Neural cell (in vitro differentiated cells): ENCODE measurements around the gene ESYT2. TPM values are rescaled to one million over a fixed set of nuclear protein-coding genes. Genes with fewer than 3 reads are reported as not detected.

Experiments
- H2AFZ ChIP-seq: fragments of 200-600, 300-800 bp; sonication (generic), shearing (Covaris generic); 2 replicates; pipeline ENCODE4 v1.6.0; 2014; ENCODE audit warnings: low read depth, mild to moderate bottlenecking, antibody characterized with exemption, low read length, moderate library complexity
- H3F3A ChIP-seq: fragments of 200-600 bp; shearing (Covaris generic); 2 replicates; pipeline ENCODE4 v1.6.1; 2016; ENCODE audit warnings: mild to moderate bottlenecking, moderate library complexity, mixed read lengths, antibody characterized with exemption, low read length; ENCODE audit not compliant: insufficient read depth, poor library complexity, severe bottlenecking
- H3K27ac ChIP-seq: fragments of 200-600, 300-800 bp; sonication (generic), shearing (Covaris generic); 2 replicates; pipeline ENCODE4 v1.5.1; 2014; ENCODE audit warnings: mild to moderate bottlenecking, low read length, moderate library complexity
- H3K27me3 ChIP-seq: fragments of 300-800, 200-600 bp; sonication (generic), shearing (Covaris generic); 2 replicates; pipeline ENCODE4 v1.6.0; 2014; ENCODE audit warnings: mild to moderate bottlenecking, low read depth, low read length, moderate library complexity; ENCODE audit not compliant: insufficient read depth
- H3K36me3 ChIP-seq: fragments of 300-800, 200-600 bp; sonication (generic), shearing (Covaris generic); 2 replicates; pipeline ENCODE4 v1.5.1; 2014; ENCODE audit warnings: mild to moderate bottlenecking, antibody characterized with exemption, low read length, moderate library complexity; ENCODE audit not compliant: insufficient read depth
- H3K4me2 ChIP-seq: fragments of 300-800, 200-600 bp; sonication (generic), shearing (Covaris generic); 2 replicates; pipeline ENCODE4 v1.6.0; 2014; ENCODE audit warnings: mild to moderate bottlenecking, low read length
- H3K4me3 ChIP-seq: fragments of 300-800, 200-600 bp; sonication (generic), shearing (Covaris generic); 2 replicates; pipeline ENCODE4 v1.5.1; 2014; ENCODE audit warnings: mild to moderate bottlenecking, low read length, moderate library complexity
- H3K79me2 ChIP-seq: fragments of 200-600 bp; shearing (Covaris generic); replicated peaks from 2 replicates; pipeline ENCODE4 v1.6.0; 2014; ENCODE audit warnings: mild to moderate bottlenecking, low read length, moderate library complexity; ENCODE audit not compliant: insufficient read depth
- H3K9ac ChIP-seq: fragments of 300-800, 200-600 bp; sonication (generic), shearing (Covaris generic); 2 replicates; pipeline ENCODE4 v1.6.1; 2016; ENCODE audit warnings: mild to moderate bottlenecking, low read length, mixed read lengths
- H3K9me2 ChIP-seq: fragments of 200-600 bp; shearing (Covaris generic); 2 replicates; pipeline ENCODE4 v1.6.1; 2016; ENCODE audit warnings: mild to moderate bottlenecking, low read length, mixed read lengths; ENCODE audit not compliant: insufficient read depth
- H3K9me3 ChIP-seq: fragments of 200-600, 300-800 bp; sonication (generic), shearing (Covaris generic); 2 replicates; pipeline ENCODE4 v1.6.1; 2016; ENCODE audit warnings: mild to moderate bottlenecking, mixed run types, low read length, moderate library complexity, mixed read lengths
- H4K20me1 ChIP-seq: fragments of 200-600 bp; shearing (Covaris generic); 2 replicates; pipeline ENCODE4 v1.6.1; 2016; ENCODE audit warnings: mild to moderate bottlenecking, mixed run types; ENCODE audit not compliant: insufficient read depth
- CTCF ChIP-seq: fragments of 450-650 bp; IDR thresholded peaks from 2 replicates; pipeline ENCODE4 v1.5.1; 2014; ENCODE audit warnings: antibody characterized with exemption, mild to moderate bottlenecking, moderate library complexity; ENCODE audit not compliant: poor library complexity, severe bottlenecking
- EP300 ChIP-seq: fragments of 450-650 bp; conservative IDR thresholded peaks from 2 replicates; pipeline ENCODE4 v1.6.1; 2014; ENCODE audit warnings: antibody characterized with exemption, mild to moderate bottlenecking, moderate library complexity; ENCODE audit not compliant: poor library complexity, severe bottlenecking
- EZH2 ChIP-seq: fragments of 200-600, 300-800 bp; shearing (Covaris generic), sonication (generic); IDR thresholded peaks from 2 replicates; pipeline ENCODE4 v1.6.1; 2014; ENCODE audit warnings: antibody characterized with exemption, low read length, borderline replicate concordance, mild to moderate bottlenecking; ENCODE audit not compliant: insufficient read depth, poor library complexity, severe bottlenecking
- MXI1 ChIP-seq: fragments of 450-650 bp; conservative IDR thresholded peaks from 2 replicates; pipeline ENCODE4 v1.6.1; 2014; ENCODE audit warnings: antibody characterized with exemption, mild to moderate bottlenecking; ENCODE audit not compliant: poor library complexity, severe bottlenecking
- POLR2AphosphoS5 ChIP-seq: IDR thresholded peaks from 2 replicates; pipeline ENCODE4 v1.6.1; 2012
- RAD21 ChIP-seq: fragments of 450-650 bp; conservative IDR thresholded peaks from 2 replicates; pipeline ENCODE4 v1.6.1; 2014; ENCODE audit warnings: antibody characterized with exemption, mild to moderate bottlenecking, moderate library complexity
- REST ChIP-seq: IDR thresholded peaks from 2 replicates; pipeline ENCODE4 v1.6.1; 2012; ENCODE audit warnings: borderline replicate concordance
- SMC3 ChIP-seq: fragments of 450-650 bp; conservative IDR thresholded peaks from 2 replicates; pipeline ENCODE4 v1.6.1; 2014; ENCODE audit warnings: antibody characterized with exemption, mild to moderate bottlenecking, moderate library complexity; ENCODE audit not compliant: poor library complexity
- TAF1 ChIP-seq: IDR thresholded peaks from 2 replicates; pipeline ENCODE4 v1.6.1; 2012; ENCODE audit warnings: low read depth
- polyA plus RNA-seq: library from polyadenylated mRNA; depleted of rRNA; stranded (reverse); fragments of >200 nt; gene quantifications from 2 replicates; pipeline ENCODE4 v1.2.3, GENCODE V29; 2014

ESYT2 gene
- polyA plus RNA-seq, 1 donor from 2014 or later = 23.8 TPM

GRCh38 chr7:158827411-158828132 is 1.7 kb downstream of the ESYT2 start:
- TF ChIP-seq EZH2 (no peak), SMC3 (no peak), REST (no peak), TAF1 (no peak), RAD21 (no peak), CTCF (no peak), POLR2AphosphoS5 (no peak), MXI1 (no peak), EP300 (no peak)
- Histone ChIP-seq H3K9me2 (no peaks in the 10 kb centered on the region), H3K9ac (peak overlapping the region; percentile 85), H3K9me3 (no peaks in the 10 kb centered on the region), H3K27ac (peak overlapping the region; percentile 81), H2AFZ (no peak overlapping the region), H3K4me3 (peak overlapping the region; percentile 95), H3K79me2 (peaks cover 38% of the 10 kb centered on the region), H3K36me3 (no peaks in the 10 kb centered on the region), H3K27me3 (no peaks in the 10 kb centered on the region), H3K4me2 (peak overlapping the region; percentile 69), H4K20me1 (no peaks in the 10 kb centered on the region), H3F3A (peaks cover 3% of the 10 kb centered on the region)

- no peaks in the 10 kb centered on the region for H3K9me2 ChIP-seq
Observed at GRCh38 chr7:158825628-158826289, 3.5 kb downstream of the ESYT2 start.

More at GRCh38 chr7:158825628-158826289, 3.5 kb downstream of the ESYT2 start:
- Histone ChIP-seq H3K27me3 (no peaks in the 10 kb centered on the region), H3K9ac (no peak overlapping the region), H3K9me3 (no peaks in the 10 kb centered on the region), H2AFZ (no peak overlapping the region), H4K20me1 (no peaks in the 10 kb centered on the region), H3K27ac (no peak overlapping the region), H3K4me3 (no peak overlapping the region), H3K79me2 (peaks cover 38% of the 10 kb centered on the region), H3F3A (peaks cover 3% of the 10 kb centered on the region), H3K4me2 (no peak overlapping the region), H3K36me3 (no peaks in the 10 kb centered on the region)
- no peak for TF ChIP-seq REST
- TF ChIP-seq TAF1 = no peak
- TF ChIP-seq EZH2 = no peak
- no peak for TF ChIP-seq EP300
- no peak for TF ChIP-seq MXI1
- TF ChIP-seq POLR2AphosphoS5 = no peak
- no peak for TF ChIP-seq CTCF
- TF ChIP-seq SMC3 = no peak
- no peak for TF ChIP-seq RAD21
